HL-60 (cell line): ENCODE results near the gene SDS.

ENCODE experiments used
- DNase-seq, 2 experiments: peaks; one replicate each; pipeline ENCODE4 v3.0.0-alpha.2; 2010 to 2020; ENCODE audit warnings: low read depth in 1 of 2, low spot score in 1 of 2
- H3K27ac ChIP-seq: fragments of 250-450 bp; sonication (Bioruptor Pico); replicated peaks from 2 replicates; pipeline ENCODE4 v1.5.1; 2020; ENCODE audit warnings: mild to moderate bottlenecking, moderate library complexity
- H3K27me3 ChIP-seq: fragments of 250-450 bp; sonication (Bioruptor Pico); 2 replicates; pipeline ENCODE4 v1.5.1; 2021; ENCODE audit warnings: mild to moderate bottlenecking, moderate library complexity; ENCODE audit not compliant: insufficient read depth, poor library complexity, severe bottlenecking
- H3K4me3 ChIP-seq: replicated peaks from 2 replicates; pipeline ENCODE4 v1.5.1; 2011; ENCODE audit warnings: mild to moderate bottlenecking, control low read depth, low read length; ENCODE audit not compliant: insufficient read depth
- GABPA ChIP-seq: IDR thresholded peaks from 2 replicates; pipeline ENCODE4 v1.6.1; 2012; ENCODE audit warnings: low read depth
- POLR2AphosphoS5 ChIP-seq: IDR thresholded peaks from 2 replicates; pipeline ENCODE4 v1.6.1; 2012; ENCODE audit warnings: low read depth
- REST ChIP-seq: IDR thresholded peaks from 2 replicates; pipeline ENCODE4 v1.6.1; 2012; ENCODE audit warnings: low read depth; ENCODE audit not compliant: insufficient replicate concordance
- SPI1 ChIP-seq: IDR thresholded peaks from 2 replicates; pipeline ENCODE4 v1.6.1; 2012; ENCODE audit warnings: low read depth, mild to moderate bottlenecking, borderline replicate concordance
- TF ChIP-seq, protein P1 (sequence below): IDR thresholded peaks from one replicate; pipeline ENCODE4 v1.5.1; 2011; ENCODE audit warnings: low read length, control low read depth, inconsistent platforms; ENCODE audit not compliant: insufficient read depth

Gene SDS

DNA sequence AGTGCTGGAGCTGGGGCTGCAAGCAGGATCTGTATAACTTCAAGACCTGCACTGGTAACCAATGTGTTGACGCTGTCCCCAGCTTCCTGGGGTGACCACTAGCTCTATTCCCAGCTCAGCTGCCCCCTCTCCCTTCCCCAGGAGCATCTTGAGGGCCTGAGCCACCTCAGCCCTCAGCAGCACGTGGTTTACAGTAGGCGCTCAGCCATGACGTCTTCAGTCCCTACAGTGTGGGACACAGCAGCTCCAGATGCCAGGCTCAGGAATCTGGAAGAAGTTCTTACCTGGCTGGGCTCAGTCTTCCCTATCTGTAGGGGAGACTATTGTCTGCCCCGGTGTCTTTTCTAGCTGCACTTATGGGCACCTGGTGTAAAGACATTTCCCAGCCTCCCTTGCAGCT is 8.6 kb downstream of the SDS start:
- no peak overlapping the region for H3K27ac ChIP-seq
- TF ChIP-seq REST (no peak), SPI1 (no peak), POLR2AphosphoS5 (no peak), GABPA (no peak)
- TF ChIP-seq, protein P1, sequence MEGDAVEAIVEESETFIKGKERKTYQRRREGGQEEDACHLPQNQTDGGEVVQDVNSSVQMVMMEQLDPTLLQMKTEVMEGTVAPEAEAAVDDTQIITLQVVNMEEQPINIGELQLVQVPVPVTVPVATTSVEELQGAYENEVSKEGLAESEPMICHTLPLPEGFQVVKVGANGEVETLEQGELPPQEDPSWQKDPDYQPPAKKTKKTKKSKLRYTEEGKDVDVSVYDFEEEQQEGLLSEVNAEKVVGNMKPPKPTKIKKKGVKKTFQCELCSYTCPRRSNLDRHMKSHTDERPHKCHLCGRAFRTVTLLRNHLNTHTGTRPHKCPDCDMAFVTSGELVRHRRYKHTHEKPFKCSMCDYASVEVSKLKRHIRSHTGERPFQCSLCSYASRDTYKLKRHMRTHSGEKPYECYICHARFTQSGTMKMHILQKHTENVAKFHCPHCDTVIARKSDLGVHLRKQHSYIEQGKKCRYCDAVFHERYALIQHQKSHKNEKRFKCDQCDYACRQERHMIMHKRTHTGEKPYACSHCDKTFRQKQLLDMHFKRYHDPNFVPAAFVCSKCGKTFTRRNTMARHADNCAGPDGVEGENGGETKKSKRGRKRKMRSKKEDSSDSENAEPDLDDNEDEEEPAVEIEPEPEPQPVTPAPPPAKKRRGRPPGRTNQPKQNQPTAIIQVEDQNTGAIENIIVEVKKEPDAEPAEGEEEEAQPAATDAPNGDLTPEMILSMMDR: no peak
- no peaks in the 10 kb centered on the region for H3K27me3 ChIP-seq
- no peak overlapping the region for H3K4me3 ChIP-seq
- no peak for DNase-seq

GRCh38 chr12:113393749-113394148 is 9.9 kb downstream of the SDS start:
- TF ChIP-seq SPI1: no peak
- no peak for TF ChIP-seq REST
- TF ChIP-seq GABPA: no peak
- TF ChIP-seq POLR2AphosphoS5: no peak
- TF ChIP-seq, protein P1: no peak
- Histone ChIP-seq H3K27ac (no peak overlapping the region), H3K4me3 (no peak overlapping the region), H3K27me3 (no peaks in the 10 kb centered on the region)
- no peak for DNase-seq

- no peak for DNase-seq
- H3K27ac ChIP-seq: no peak overlapping the region
- no peak overlapping the region for H3K4me3 ChIP-seq
- TF ChIP-seq REST (no peak), SPI1 (no peak), GABPA (no peak), POLR2AphosphoS5 (no peak)
- TF ChIP-seq, protein P1: no peak
- H3K27me3 ChIP-seq: no peaks in the 10 kb centered on the region
These were observed 10.6 kb downstream of the SDS start for GRCh38 chr12:113392988-113393579.
